Measurements from ENCODE around the gene SAMD4A.

The SAMD4A gene

DNA sequence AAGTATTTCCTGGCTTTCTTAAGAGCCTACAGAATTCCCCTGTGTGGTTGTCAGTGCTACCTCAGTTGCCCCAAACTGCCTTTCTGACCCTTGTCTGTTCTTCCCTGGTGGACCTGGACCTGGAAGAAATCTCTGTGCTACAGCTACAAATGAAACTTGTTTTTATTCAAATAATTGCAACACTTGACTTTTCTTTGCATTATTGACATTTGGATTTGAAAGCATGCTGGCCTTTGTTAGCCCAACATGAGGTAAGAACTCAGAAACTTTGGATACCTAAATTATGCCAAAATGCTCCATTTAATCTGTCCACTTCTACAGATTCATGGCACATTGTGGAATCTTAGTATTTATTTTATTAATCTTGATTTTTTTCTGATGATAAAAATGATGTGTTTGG, 142.9 kb downstream of the SAMD4A start:
- no peak for DNase-seq

DNA sequence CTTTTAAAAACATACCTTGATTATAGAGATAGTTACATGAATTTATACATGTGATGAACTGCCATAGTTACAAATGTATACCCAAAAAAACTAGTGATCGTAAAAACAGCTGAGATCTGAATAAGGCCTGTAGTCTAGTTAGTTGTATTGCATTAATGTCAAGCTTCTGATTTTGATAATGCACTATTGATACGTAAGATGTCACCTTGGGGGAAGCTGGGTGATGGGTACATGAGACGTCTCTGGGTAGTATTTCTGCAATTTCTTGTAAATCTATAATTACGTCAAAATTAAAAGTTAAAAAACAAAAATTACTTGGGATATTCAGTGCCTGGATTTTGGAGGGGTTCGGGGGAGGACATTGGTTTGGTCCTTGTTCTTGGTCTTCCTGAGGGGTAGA, 144.4 kb downstream of the SAMD4A start:
- DNase-seq, result no peak

DNA sequence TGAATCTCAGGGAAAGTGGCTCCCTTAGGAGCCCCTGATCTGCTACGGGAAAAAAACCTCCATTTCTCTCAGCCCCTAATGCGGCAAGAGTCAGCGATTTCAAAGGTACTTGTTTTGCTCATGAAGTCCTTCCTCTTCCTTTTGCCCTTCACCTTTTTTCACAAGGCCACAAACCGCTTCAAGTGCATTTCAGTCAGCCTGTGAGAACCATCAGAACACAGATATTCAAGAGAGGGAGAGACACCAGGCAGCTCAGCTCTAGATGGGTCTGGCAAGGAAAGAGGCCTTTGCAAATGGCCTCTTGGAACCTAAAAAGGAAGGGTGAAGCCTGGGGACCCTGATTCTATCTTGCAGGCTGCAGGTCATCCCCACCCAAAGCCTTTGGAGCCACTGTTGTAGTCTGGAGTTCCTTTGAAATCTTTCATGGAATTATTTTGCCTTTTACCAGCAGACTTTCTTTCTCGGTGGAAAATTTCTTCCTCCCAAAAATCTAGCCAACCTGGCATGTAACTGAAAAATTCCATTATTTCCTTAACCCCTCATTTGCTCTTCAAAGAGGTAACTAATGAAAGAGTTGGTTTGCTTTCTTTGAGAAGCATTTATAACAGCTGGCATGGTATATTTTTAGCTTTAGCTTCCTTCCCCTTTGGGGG, 145.0 kb downstream of the SAMD4A start:
- no peak for DNase-seq

DNA sequence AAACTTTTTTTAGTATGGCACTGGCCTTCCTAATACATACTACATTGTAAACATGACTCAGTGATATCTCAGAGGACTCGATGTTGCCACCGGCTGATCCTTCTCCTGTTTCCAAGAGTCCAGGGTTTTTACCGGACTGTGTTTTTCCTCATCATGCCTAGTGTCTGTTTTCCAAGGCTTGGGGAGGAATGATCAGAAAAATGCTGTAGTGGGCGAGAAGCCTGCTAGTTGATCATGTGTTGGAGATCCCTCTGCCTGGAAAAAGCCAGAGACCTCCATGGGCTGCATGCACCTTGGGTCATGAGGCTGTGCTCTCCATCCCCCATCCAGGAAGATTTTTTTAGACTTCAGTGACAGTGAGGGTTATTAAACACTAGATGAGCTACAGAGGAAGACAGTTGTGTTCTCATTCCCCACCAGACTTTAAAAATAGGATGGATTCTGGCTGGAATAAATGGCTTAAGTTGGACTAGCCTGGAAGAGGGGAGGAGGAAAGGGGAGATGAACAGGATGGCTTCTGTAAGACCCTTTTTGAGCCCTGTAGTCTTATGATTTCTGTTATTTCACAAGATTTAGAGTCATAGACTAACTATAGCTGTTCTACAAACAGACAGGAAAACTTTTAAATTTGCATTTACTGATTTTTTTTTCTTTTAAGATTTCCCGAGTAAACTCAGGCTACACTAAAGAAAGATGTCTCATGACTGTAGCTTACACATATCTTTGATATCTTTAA, 145.7 kb downstream of the SAMD4A start:
- DNase-seq, result no peak

DNA sequence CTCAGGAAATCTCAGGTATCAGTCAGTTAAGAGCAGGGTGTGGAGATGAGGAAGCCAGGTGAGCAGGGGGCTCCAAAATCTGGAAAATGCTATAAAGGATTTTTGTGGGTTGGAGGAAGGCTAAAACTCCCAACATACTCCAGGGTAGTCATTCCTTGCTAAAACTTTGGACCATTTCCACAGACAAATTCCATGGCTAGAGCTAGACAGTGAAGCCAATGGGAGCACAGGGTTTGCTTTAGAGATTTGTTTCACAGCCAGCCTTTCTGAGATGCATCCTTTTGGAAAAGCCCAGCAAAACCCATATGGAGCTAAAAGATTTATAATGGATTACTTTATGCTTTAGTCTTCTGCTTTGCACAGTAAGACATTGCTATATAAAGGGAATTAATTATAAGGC, 146.5 kb downstream of the SAMD4A start:
- DNase-seq, result no peak

DNA sequence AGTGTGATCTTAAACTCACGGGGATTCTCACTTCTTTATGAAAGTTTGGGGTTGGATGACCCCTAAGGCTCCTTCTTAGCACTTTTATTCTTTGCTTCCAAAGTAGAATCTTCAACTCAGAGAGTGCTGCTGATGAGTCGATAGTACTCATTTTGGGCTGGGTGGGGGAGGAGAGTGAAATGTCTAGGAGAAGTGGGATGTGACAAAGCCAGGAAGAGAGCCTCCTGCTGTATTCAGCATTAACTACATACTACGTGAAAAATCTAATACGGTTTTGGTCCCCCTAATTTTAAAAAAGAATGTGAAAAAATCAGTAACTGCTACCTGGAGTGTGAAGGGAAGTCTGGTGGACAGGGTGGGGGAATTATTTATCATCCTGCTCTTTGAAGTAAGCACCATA, 148.3 kb downstream of the SAMD4A start:
- DNase-seq, result no peak

DNA sequence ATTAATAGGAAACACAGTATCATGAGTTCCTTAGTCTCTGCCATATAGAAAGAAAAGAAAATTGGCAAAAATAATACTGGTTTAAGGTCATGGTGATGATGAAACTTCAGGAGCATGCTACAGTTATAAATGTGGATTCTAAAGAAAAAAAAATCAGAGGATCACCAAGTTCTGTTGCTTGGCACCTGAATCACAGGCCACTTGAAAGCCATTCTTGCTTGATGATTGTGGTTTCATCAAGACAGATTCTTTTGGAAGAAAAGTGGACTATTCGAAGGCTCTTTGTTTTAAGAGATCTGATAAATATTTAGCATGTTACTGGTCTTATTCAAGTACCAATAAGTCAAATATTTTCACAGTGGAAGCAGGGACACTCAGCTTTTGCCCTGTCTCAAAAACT, 148.9 kb downstream of the SAMD4A start:
- no peak for DNase-seq

DNA sequence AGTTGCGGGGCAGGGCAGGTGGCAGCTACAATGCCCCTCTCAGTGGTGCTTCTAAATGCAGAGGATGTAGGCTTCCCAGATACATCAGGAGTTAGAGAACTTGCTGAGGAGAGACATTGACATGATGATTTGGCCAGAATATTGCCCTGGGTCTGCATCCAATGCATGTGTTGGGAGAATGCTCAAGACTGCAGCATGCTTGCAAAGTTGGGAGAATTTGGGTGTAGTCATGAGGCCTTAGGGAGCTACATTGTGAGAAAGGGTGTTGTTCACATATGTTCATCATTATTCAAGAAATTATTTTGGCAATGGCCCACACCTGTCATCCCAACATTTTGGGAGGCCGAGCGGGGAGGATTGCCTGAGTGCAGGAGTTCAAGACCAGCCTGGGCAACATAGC, 149.9 kb downstream of the SAMD4A start:
- DNase-seq, result no peak

DNA sequence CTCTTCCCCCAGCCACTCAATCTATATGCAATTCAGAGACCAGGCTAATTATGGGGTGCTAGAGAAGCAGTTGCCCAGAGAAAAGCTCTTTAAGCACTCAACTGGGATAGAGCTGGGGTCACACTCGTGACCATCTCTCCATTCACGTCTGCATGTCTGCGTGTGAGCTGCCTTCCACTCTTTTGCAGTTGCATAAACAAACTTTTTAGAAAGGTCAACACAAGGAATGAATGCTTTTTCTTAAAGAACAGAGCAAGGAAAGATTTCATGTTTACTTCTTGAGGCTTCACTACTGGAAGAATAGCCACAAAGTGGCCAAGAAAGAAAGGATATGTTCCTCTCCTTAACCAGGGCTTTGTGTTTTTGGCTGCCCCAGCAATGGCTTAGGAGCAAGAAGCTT, 151.1 kb downstream of the SAMD4A start:
- DNase-seq, result no peak

DNA sequence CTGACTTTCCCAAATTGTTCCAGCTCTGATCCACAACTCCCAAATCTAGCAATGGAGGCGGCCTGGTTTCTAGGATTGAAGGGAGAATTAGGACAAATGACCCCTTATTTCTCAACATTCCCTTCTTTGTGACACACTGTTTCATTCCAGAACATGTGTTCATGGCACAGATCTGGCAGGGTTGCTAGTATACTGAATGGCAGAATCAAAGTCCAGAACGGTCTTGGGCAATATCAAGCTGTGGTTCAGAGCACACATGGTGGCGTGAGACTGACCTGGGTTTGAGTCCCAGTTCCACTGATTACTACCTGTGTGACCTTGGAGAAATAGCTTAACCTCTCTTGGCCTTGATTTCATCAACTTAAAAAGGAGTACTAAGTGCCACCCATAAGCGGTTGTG, 152.5 kb downstream of the SAMD4A start:
- no peak for DNase-seq

DNA sequence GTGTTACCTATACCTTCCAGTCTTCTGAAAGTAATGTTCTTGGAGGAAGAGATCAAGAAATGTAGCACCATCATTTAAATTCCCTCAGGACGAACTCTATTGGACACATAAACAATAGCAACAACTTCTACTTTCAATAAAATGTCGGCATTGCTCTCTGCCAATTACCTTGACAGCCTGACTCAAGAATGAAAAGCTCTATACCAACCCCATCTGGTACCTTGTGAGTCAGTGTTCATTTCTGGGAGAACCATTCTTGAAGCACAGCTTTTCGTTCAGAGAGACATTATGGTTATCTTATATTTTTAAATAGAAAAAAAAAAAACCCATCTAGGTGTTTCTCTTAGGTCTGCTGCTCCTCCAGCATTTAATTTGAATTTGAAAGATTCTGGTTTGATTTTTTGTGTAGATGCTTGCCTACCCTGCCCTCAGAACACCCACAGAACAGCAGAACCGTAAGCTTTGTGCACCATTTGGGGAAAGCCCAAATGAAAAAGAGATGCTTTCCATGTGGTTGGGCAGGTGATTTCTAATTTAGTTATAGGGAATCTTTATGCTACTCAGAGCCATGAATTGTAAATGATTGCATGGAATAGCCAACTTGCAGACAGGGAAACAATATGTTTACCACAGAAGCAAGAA, 156.0 kb downstream of the SAMD4A start:
- no peak for DNase-seq

DNA sequence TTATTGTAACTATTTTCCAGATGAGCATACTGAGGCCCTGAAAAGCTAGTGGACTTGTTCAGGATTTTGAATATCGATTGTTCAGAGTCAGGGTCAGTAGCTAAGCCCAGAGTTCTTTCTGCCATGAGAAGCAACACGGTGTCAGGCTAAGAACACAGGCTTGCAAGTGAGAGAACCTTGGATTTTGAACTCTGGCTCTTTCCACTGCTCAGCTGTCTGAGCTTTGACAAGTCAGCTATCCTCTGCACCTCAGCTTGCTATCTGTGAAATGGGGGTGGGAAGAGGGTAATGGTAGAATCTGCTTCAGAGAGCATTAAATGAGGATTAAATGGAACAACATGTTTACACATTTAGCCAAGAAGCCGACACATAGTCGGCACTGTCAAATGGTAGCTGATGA, 157.2 kb downstream of the SAMD4A start:
- no peak for DNase-seq

DNA sequence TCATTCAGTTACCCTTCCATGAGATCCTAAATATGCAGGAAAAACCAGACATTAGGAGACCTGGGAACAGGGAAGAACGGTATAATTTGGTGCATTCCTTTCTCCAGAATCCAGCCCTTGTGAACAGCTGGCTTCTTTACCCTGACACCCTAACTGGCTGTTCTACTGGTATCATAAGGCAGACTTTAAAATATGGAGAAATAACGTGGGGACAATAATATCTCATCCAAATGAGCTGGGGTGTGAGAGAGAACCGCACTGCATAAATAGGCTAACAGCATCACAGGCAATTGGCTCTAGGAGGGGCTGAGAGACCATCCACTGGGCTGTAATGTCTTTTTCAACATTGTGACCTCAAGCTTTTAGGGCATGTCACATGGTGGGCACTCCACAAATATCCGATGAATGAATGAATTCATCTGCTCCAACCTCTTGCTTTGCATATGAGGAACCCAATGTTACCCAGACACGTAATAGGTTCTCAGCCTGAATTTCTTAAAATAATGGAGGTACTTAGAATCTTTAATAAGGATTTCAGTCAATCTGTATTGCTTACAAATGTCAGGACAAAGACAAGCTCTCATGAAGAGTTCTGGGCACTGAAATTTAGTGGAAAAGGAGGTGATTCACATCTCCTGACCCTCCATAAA, 157.9 kb downstream of the SAMD4A start:
- no peak for DNase-seq

DNA sequence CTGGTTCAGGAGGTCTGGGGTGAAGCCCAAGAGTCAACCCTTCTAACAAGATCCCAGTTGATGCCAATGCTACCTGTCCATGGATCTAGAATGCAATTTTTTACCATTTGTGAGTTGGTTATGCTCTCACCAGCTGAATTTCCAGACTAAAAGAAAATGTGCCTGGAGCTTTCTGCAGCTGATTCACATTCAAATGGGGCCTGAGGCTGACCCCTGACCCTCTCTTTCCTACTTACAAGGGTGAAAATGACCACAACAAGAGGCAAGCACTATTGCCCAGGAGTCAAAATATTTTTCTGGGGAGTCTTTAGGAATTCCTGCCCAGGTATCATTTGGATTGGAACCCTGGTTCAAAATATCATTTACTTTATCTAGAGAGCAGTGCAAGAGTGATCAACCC, 159.1 kb downstream of the SAMD4A start:
- DNase-seq, result no peak

DNA sequence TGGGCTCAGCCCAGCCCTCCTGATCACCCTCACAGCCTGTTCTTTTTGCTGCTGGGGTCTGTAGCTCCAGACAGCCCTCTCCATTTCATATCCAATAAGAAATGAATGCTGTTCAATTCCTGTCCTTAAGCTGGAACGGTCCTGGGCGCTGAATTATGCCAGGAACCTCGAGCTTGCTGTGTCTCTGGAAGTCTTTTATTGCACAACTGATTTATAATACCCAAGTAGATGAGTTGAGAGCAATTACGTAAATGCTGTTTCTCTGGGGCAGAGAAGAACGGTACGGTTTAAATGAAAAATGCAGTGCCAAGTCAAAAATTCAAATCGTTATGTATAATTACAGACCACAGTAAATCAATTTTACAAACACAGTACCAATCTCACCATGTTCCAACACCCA, 161.0 kb downstream of the SAMD4A start:
- no peak for DNase-seq

DNA sequence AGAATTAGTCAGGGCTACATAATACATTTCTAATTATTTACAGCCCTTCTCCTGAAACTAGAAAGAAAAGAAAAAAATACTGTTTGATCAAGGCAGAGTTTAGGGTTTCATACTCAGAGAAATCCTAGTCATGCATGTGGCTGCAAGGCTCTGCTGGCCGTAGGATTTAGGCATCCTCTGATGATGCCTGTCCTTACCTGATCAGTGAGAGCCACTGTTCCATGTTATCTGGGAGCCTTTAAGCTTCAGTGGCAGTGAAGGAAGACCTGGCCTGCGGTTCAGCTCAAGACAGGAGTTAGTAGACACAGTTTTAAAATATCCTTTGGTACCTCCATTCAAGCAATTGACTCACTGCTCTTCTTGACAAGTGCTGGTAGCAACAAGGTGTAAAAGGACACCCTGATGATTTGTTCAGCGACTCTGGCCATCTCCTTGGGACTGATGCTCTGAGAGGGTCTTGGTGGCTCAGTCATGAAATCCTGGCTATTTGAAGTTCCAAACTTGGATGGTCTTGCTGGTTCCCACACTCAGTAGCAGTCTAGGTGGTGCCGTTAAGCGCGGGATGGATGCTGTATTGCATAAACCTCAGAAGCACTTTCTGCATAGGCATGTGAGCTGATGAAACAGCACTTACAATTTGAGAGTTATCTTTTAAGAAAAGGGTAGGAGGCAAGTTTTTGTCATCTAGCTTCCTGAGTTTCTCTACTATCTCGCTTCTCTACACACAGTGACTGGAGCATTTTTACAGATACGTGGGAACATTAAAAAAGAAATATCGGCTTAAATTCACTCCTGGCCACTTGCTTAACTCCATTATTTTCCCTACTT, 162.0 kb downstream of the SAMD4A start:
- DNase-seq, result no peak

DNA sequence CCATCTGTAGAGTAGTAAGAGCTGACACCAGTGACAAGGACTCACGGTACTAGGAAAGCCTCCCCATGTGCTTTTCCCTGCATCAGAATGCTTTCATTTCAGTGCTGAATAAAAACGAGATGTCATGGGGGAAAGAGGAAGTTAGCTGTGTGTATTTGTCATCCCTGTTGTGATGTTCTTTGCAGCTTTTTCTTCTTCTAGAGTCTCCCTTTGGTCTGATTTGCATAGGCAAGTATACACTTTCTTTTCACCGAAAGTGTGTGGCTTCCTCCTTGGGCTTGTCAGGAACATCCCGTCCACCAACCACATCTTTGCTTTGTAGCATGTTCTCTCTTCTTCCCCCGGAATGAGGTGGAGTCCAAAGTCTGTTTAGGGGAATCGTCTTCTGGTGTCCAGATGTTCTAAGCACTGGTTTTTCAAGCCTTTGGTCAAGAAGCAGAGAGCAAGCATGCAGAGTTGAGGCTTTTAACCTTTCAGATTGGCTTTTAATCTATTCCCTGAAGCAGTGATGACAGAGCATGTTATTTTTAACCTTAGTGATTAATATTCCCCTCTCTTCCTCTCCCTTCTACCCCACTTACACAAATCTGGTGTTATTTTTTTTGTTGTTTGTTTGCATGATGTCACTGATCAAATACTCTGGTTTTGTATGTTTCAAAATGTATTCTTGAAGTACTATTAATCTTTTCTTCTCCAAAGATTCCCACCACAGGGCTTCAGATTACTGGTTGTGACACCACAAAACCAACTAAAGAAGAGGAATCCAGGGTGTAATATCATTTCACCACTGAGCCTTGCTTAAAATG, 163.4 kb downstream of the SAMD4A start:
- DNase-seq, result no peak

DNA sequence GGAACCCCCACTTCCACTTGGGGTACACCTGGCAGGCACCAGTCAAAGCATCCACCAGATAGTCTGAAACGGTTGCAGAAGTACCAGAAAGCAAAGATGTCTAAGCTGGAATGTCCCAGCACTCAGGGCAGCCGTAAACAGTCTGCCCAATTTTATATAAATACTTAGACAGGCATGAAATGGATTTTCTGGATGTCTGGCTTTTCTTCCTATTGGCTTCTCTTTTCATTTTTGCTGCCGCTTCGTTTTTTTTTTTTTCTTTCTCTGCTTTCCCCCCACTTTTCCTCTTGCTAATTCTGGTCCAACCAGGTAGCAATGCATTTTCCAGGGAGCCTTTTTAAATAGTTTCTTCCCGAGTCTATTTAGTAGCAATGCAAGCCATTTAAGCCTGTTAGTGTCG, 168.0 kb downstream of the SAMD4A start:
- DNase-seq, result no peak

DNA sequence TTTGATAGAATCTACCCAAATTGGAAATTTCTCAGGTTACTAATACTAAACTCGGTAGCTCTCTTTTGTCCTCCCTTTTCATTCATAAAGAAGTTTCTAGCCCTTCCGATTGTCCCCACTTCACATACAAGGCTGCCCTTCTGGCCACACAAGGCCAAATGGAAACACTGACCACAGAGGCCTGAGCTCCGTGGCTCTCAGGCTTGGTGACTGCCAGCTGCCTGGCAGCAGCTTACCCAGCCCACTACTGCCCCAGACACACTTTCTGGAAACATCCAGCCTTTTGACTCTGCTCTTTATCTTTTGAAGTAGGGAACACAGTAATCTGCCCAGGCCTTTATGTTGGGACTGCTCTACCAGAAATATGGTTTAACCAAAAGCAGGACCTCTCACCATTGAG, 168.5 kb downstream of the SAMD4A start:
- no peak for DNase-seq

DNA sequence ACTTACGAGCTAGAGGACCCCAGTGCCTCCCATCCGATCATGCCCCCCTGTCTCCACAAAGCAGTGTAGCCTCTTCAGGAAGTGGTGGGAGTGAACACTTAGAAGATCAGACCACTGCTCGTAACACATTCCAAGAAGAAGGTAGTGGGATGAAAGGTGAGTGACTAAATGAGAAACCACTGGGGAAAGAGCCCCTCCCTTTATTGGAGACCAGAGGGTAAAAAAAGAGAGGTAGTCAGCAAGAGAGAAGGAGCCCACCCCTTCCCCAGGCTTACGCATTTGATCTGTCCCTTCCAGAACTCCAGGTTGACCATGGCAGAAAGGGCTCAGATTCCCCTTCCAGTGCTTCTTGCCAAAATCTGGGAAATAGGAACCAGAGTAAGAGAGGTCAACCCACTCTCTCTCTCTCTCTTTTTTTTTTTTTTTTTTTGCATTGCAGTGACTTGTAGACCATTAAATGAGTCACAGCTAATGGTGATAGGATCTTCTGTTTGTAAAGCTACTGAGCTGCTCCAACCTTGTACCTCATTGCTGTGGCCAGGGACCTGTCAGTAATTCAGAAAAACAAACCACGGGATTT, 170.3 kb downstream of the SAMD4A start:
- DNase-seq, result no peak

DNA sequence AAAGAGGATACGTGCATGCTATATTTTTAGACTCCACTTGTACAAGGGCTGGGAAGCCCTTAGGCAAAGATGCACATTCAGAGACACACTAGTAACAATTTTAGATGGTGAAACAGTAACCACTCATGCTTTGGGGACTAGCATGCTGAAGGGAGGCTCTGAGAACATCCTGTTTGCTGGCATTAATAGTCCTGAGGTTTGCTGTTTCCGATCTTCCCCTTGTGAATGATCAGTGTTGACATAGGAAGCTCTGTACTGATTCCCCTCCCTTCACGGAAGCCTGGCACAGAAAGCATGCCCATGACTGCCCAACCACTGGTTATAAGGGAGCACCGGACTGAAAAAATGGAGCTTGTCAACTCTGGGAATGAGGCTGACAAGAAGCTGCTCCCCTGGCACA, 171.1 kb downstream of the SAMD4A start:
- DNase-seq, result no peak

DNA sequence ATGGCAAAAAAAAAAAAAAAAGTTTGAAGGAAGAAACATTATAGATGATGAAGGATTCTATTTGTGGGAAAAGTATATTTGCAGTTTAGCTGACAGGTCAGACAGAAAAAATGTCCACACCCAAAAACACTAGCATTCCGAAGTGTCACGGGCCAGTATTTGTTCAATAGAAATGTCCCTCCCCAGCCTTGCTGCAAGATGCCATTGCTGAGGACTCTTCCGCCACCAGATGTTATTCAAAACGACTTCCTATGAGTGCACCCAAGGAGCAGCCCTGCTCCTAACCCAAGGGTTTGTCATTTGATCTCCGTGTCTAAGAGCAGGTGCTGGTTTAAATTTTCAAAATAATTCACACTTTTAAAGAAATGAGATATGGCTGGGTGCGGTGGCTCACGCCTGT, 172.6 kb downstream of the SAMD4A start:
- DNase-seq, result no peak
